Hematopoietic multipotent progenitor cell treated with erythropoietin and hydrocortisone succinate and interleukin-3 and kit ligand, for 4 days (in vitro differentiated cells): ENCODE measurements around the gene PSMD1.
A peak's percentile ranks its signal among the peaks of the same experiment; 100 is the strongest.
"Not testable (repeated sequence)": the region's sequence is repeated elsewhere in the genome, so short reads cannot be mapped to it uniquely, and the experiment has no call there.

ENCODE experiments used
- DNase-seq: peaks from one replicate; pipeline ENCODE4 v3.0.0-alpha.2; 2015

PSMD1 gene

DNA sequence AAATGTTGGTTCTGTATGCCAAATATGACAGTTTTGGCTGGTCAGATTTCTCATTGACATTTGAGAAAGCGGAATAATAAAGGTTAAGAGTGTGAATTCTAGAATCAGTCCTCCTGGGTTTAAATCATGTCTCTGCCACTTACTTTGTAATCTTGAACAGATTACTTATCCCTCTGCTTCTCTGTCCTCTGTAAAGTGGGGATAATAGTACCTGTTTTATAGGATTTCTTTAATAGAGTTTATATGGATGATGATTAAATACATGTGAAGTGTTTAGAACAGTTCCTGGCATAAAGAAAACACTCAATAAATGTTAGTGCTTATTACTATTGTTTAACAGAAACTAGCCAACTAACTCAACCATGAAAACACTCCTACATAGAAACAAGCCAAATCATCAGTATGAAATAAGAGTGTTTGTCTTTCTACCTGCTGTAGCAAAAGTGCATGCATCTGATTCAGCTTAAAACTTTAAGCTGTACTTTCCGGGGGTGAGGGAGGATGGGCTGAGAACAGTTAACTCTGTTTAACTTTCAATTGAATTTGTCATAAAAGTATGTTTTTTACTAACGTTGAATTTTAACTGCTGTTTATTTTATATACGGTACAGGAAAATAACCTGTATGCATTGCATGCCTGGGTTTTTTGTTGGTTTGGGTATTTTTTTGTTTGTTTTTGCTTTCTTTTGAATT, 61.4 kb downstream of the PSMD1 start:
- no peak for DNase-seq

DNA sequence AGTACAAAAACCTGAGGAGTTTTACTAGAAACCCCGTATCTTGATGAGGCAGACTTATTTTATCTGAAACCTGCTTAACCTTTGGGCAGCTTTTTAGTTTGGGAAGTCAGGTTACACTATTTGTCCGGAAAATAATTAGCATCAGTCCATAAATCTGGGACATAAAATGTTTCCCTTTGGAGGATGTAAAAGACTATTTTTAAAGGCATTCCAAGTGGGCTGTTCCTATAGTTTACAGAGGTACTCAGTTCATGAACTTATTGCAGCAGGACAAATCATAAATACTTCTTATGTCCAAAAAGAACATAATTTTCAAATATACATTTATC, 61.9 kb downstream of the PSMD1 start:
- no peak for DNase-seq

DNA sequence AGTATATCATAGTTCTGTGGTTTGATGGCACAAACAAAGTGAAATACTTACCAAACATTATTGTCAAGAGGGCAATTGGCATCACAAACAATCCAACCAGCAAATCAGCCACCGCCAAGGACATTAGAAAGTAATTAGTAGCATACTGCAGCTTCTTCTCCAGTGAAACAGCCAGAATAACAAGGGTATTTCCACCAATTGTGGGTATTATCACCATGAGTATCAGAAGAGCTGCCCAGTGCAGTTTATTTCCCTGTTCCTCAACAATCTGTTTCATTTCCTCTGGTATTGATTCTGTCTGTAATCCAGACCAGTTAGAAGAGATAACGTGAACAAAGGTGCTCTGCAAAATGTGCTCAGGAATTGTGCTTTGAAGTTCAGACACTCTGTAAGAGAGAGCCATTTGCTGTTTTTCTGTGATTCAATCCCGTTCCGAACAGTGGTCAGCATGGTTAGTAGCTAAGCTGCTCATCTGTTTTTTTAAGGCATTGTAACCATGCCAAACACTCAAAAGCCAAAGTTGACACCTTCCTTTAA, 66.8 kb downstream of the PSMD1 start:
- no peak for DNase-seq

DNA sequence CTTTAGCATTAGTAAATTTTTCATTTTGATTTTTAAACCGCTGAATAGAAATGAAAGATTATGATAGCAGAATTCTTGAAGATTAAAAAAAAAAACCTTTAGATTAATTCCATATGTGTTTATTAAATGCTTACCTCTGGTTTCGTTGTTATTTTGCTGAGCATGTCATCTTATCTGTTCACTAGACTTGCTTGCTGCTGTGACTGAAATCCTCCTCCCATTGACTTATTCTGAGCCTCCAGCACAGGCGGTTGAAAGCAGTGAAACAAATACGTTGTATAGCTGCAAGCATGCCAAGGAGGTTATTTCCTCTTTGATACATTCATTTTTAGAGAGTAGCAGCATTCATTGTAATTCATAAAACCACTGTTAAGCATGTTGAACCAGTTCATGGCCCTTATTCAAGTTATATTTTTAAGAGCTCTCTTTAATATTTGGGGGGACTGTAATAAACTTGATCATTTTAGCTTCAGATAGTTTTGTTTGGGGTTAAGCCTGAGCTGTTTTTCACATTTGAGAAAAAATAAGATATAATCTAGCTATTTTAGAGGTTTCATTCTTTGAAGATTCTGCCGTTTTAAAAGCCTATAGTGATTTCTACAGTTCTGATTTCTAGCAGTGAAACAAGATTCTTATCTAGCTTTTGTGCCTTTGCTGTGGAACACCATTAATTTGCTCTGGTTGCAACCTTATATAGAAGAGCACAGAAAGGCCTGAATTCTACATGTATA, 68.3 kb downstream of the PSMD1 start, which contains the start of gene HTR2B:
Gene HTR2B (minus strand): TSS at position 205 of the 731 bp plus-strand sequence. CDS start 1,278 bp downstream, outside the sequence.
- DNase-seq, result peak; percentile 23

DNA sequence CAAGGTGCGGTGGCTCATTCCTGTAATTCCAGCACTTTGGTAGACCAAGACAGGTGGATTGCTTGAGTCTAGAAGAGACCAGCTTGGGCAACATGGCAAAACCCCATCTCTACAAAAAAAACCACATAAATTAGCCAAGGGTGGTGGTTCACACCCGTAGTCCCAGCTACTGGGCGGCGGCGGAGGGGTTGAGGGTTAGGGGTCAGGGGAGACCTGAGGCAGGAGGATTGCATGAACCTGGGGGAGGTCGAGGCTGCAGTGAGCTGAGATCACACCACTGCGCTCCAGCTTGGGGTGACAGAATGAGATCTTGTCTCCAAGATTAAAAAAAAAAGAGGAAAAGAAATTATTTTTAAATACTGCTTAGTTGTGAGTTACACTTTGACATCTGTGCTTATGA, 69.5 kb downstream of the PSMD1 start:
- DNase-seq, result no peak

DNA sequence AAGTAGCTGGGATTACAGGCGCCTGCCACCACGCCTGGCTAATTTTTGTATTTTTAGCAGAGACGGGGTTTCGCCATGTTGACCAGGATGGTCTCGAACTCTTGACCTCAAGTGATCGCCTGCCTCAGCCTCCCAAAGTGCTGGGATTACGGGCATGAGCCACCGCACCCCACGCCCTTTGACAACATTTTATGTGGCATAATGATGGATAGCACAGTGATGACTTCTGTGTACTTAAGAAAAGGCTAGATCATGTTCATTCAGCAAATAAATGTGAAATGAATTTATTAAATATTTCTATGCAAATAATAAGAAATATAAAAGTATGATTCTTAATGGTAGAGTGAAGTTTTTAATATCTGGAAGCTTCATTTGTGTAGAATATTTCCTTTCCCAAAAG, 70.8 kb downstream of the PSMD1 start:
- no peak for DNase-seq

DNA sequence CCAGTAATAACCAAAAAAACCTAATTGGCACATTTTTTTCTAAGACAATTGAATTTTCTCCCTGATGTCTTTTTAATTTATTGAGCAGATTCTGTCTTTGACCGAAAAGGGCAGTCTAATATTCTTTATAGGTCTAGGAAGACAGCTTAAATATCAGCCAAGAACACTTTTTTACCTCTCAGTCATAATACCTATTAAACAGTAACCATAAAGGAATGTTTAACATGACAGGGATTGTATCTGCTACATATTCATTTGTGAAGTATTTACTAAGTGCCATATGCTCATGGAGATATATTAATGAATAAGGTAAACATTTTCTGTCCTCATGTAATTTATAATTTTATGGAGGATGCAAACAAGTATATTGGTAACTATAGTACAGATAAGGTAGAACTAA, 71.3 kb downstream of the PSMD1 start:
- no peak for DNase-seq

DNA sequence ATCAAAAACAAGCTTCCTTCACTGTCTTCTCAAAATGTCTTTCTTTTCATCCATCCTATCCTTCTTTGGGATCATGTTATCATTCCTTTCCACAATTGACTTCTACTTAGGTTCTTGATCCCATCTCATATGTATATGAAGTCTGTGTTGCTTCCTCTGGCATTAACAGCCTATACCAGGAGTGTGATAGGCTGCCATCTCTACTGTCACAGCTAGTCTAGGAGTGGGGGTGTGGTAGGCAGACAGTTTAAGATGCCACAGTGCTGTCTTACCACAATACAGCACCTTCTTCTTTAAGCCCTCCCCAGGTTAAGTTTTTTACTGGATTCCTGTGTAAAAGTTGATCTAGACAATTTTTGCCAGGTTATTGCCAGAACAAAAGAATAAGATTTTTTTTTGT, 71.9 kb downstream of the PSMD1 start:
- DNase-seq, result no peak

DNA sequence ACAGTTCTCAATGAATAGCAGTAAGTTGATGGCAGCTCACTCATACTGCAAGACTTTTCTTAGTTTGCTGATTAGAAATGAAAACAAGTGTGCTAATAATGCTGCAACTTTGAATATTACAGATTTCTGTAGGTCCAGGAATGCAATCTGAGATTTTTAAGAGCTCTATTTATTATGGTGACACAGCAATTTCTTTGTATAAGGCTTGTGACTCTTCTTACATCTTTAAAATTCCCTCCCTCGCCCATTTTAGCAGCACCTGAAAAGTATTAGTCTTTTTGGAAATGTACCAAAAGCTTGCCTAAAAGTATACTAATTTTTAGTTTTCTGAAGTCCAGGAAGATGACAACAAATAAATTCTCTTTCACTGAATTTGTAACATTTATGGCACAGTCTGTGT, 72.5 kb downstream of the PSMD1 start:
- DNase-seq, result no peak

DNA sequence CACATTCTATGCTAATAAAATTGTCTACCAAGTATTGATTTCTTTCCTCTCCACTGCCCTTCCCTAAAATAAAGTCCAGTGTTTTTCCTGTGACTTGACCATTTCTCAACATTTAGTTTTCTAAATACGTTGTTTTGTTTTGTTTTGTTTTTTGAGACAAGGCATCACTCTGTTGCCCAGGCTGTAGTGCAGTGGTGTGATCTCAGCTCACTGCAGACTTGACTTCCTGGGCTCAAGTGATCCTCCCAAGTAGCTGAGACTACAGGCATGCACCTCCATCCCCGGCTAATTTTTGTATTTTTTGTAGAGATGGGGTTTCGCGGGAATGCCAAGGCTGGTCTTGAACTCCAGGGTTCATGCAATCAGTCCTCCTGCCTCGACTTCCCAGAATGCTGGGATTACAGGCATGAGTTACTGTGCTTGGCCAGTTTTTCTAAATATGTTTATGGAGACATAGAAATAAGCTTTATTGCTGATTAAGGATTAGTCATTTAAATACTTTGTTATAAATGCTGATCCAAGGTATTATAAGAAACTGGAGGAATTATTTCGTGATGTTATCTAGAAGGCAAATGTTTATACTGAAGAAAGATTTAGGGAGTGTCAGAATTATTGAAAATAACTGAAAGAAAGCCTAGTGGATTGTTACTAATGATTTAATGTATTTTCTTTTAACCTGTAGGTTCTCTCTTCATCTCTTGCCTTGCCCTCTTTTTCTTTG, 73.8 kb downstream of the PSMD1 start:
- DNase-seq, result no peak

DNA sequence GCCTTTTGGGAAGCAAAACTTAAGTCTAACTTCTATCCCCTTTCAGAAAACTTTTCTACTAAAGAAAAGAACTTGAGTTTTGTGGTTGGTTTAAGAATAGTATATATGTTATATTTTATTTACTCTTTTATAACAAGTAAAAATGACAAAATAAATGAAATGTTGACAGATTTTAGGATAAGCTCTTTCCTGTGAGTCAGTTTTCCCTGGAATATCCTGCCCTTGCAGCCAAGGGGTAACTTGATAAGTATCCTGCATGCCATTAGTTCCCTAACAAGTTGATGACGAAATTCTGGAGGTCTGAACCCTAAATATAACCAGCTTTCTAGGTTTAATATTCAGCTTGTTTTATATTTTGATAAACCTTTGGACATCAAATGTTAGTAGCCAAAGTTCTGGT, 75.5 kb downstream of the PSMD1 start:
- DNase-seq, result no peak

DNA sequence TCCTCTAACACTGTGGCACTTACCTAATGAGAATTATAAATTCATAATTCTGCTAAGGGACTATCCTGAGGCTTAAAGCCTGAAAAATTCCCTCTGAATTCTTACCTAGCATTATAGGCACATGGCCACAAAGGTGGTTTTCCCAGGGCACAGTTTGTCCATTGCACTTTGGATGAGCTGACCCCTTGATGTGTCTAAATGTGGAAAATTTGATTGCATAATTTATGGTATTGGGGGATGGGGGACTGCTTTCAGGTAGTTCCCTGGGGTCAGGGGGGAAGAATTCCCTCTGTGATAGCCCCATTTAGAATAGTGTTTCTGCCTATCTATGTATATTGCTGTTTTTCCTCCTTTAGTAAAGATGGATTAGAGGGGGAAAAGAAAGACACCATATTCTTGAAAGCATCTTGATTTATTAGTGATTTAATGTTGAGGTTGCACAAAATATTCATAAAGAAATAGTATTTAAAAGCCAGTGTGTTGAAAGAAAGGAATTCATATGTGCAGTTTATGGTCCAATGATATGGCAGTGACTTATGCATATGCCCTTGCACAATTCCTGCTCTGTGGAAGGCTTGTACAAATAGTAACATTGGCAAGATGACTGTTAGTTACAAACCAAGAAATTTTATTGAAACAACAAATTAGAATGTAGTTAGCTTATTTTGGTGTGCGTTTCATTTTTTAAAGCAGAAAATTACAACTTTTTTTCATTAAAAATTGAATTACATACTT, 76.9 kb downstream of the PSMD1 start:
- no peak for DNase-seq

DNA sequence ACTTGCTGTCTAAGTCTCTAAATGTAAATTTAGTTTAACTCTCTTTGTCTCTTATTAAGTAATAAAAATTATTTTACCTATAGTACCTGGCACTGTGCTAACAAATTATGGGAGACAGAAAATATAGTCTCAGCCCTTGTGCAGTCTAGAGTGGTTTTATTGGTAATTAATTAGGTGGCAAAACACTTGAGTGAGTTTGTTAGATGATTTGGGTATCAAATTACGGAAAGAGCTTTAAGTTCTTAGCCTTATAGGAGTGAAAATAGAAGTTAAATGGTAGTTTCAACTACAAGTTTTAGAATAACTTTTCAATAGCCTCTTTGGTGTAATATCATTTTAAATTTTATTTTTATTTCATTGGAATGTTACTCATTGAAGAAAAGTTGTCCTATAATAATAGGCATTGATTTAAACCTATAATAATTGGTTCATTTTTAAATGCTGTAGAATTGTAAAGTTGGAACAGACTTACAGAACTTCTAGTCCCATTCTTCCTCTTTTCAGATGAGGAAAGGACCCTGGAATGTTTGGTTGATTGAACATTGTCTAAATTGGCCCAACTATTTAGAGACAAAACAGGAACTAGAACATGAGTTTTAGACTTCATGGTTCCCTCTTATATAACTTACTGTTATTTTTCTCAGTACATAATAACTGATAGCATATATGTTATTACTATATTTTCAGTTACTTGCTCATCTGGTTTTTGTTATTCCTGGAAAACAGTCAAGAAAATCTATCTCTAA, 78.4 kb downstream of the PSMD1 start:
- no peak for DNase-seq

DNA sequence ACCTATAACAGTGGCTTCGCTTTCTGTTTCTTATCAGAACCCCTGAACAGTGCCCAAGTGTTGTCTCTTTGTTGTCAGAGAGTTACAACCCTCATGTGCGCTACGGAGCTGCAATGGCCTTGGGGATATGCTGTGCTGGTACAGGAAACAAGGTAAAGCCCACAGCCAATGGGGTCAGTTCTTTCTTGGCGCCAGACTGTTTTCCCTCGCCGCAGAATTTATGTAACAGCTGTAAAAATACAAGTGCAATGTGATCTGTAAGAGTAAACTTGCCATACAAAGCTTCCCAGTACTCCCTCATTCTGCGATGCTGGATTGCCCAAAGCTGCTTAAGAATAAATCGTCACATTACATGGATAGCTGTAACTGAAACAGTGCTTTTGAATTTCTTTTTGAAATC, 82.0 kb downstream of the PSMD1 start:
- DNase-seq, result no peak

DNA sequence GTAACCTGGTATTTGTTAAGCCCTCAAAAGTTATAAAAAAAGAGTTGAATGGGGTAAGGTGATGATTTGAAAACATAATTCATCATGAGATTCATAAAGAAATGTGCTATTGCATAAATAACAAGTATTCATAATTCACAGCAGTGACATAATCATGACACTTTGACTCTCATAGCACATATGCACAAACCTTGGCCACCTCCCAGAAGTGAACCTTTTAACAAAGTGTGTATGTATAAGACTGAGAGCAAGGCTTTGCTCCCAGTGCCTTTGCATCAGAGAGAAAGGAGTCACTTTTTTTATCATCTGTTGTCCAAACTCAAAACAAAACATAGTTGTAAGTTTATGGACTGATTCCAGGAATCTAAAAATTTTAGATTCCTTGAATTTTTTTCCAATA, 83.1 kb downstream of the PSMD1 start:
- no peak for DNase-seq

DNA sequence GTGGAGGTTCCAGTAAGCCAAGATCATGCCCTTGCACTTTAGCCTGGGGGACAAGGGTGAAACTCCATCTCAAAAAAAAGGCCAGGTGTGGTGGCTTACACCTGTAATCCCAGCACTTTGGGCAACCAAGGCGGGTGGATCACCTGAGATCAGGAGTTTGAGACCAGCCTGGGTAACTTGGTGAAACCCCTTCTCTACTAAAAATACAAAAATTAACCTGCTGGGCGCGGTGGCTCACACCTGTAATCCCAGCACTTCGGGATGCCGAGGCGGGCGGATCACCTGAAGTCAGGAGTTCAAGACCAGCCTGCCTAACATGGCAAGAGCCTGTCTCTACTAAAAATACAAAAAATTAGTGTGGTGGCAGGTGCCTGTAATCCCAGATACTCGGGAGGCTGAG, 84.1 kb downstream of the PSMD1 start:
- DNase-seq, result not testable (repeated sequence)

DNA sequence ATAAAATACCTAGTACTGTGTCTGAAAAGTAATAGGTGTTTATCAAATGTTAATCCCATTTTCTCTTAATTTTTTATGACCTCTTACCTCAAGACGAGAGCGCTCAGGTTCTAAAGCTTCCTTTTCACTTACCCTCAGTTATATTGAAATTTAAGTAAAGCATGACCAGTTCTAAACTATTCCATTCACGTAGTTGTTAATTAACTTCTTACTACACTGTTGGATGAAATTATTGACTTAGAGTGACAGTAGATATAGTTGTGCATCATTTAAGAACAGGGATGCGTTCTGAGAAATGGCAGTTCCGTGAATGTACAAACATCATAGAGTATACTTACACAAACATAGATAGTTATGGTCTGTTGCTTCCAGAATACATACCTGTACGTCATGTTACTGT, 88.2 kb downstream of the PSMD1 start:
- no peak for DNase-seq

DNA sequence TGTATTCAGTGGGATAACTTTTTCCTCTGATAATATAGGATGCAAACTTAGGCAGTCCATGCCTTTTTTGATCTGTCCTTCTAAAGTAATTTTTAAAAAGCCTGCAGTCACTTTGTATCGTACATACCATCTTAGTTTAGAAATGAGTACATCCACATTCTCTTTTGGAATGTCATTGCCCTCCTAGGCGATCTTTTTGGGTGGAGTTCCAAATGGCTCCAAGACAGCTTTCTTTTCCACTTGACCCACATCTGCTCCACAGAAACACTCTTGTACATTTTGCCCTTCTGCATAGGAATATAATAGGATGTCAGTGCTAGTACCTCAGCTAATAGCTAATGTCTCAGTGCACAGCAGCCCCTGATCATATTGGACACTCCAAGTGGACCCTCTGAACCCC, 90.0 kb downstream of the PSMD1 start:
- DNase-seq, result no peak

DNA sequence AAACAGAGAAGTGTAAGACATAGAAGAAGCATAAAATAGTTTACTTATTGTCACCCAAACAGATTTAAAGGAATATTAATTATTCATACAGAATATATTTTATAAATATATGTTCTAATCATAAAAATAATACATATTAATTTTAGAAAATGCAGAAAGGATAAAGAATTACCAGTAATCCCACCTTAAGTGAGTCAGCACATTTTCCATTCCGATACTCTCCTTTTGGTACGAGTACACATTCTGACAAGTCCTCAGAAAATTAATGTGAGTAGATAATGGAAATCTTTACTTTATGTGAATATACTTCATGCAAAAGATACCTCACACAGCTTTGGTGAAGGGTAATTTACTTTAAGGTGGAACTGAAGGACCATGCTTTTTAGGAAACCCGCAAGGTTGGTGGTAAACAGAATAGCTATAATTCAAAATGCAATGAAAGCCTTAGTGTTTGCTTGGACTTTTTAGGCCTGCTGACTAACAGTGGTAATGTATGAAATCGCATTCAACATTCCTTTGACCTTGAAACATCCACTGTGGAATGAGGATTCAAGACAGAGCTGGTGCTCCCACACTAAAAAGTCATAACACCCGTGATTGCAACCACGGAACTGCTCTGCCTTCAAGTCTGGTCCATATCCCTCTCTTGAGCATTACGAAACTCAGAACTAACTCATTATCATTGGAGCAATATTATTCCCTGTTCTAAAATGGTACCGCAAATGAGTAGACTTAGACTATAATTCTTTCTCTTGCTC, 96.3 kb downstream of the PSMD1 start:
- no peak for DNase-seq

DNA sequence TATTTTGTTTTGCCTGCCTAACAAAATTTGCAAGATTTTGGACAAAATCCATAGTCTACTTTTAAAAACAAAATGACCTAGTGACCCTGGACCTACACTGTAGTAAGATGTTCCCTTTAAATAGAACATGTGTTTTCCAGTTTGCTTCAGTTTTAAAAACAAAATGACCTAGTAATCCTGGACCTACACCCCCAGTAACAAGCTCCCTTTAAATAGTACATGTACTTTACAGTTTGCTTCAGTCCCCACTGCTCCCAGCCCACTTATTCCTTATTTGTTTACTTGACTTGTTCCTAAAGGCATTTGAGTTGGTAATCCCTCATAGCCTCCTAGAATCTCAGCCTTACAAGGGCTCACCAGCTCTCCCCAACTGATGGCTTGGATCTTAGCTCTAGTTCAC, 102.6 kb downstream of the PSMD1 start:
- no peak for DNase-seq

DNA sequence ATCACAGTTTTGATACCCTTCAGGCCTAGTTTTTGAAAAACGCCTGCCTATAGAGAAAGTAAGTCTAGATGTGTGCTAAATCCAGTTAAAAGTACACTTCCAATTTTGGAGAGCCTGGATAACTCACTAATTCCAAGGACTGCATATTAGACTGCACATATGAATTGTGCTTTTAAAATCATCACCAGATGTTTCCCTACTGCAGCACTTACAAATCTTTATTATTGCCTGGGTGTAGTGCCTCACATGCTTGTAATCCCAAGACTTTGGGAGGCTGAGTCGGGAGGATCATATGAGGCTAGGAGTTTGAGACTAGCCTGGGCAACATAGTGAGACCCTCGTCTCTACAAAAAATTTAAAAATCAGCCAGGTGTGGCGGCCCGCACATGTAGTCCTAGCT, 104.0 kb downstream of the PSMD1 start:
- DNase-seq, result no peak
